Activated CD4-positive, alpha-beta T cell treated with anti-CD3 and anti-CD28 coated beads for 36 hours (primary cell): ENCODE results near the gene EHD2. TPM values are rescaled to one million over a fixed set of nuclear protein-coding genes. Genes with fewer than 3 reads are reported as not detected.
"Not testable (repeated sequence)": the region's sequence is repeated elsewhere in the genome, so short reads cannot be mapped to it uniquely, and the experiment has no call there.

ENCODE experiments used
- ATAC-seq: fragments of 200-7000 bp; cut with Tn5 transposase; one replicate; pipeline ENCODE4 v1.10.0; 2021; ENCODE audit warnings: mild to moderate bottlenecking, moderate library complexity
- CTCF ChIA-PET: fragments of 350-600 bp; sonication (Branson Sonifier 250); formaldehyde crosslinking; loops from one replicate; lab custom pipeline; 2021; ENCODE audit warnings: antibody characterized with exemption; lab: Charles Lee
- POLR2A ChIA-PET: fragments of 350-600 bp; sonication (Branson Sonifier 250); formaldehyde crosslinking; loops from one replicate; lab custom pipeline; 2021; ENCODE audit warnings: antibody characterized with exemption, inconsistent platforms; lab: Charles Lee
- DNase-seq: peaks from one replicate; pipeline ENCODE4 v3.0.0-alpha.2; 2020
- H3K27ac Mint-ChIP-seq: one replicate; pipeline ENCODE4 v1.8.0; 2021; ENCODE audit warnings: mixed read lengths
- H3K27me3 Mint-ChIP-seq: one replicate; pipeline ENCODE4 v1.8.0; 2021; ENCODE audit warnings: mixed read lengths
- H3K36me3 Mint-ChIP-seq: one replicate; pipeline ENCODE4 v1.8.0; 2021; ENCODE audit warnings: low read depth, mixed read lengths
- H3K4me1 Mint-ChIP-seq: one replicate; pipeline ENCODE4 v1.8.0; 2021; ENCODE audit warnings: mixed read lengths
- H3K4me3 Mint-ChIP-seq: one replicate; pipeline ENCODE4 v1.8.0; 2021; ENCODE audit warnings: mild to moderate bottlenecking, moderate library complexity, mixed read lengths
- H3K9me3 Mint-ChIP-seq: one replicate; pipeline ENCODE4 v1.8.0; 2021; ENCODE audit warnings: low read depth, mixed read lengths
- intact Hi-C, 2 experiments: fragments of 100-400 bp; cut with DNase I in 1 of 2; cut with micrococcal nuclease in 1 of 2; formaldehyde crosslinking; loops; one replicate each; pipeline versions ENCODE4 v1.14.2 to v1.15.1; 2022 to 2024; cut with DNase I, micrococcal nuclease
- total RNA-seq, 2 experiments: library from RNA; stranded (reverse); gene quantifications; one replicate each; pipeline ENCODE4 v1.2.3, GENCODE V29; 2021

Gene EHD2
- total RNA-seq, 2 experiments from 2014 or later = 1.6 to 2.5 TPM

DNA sequence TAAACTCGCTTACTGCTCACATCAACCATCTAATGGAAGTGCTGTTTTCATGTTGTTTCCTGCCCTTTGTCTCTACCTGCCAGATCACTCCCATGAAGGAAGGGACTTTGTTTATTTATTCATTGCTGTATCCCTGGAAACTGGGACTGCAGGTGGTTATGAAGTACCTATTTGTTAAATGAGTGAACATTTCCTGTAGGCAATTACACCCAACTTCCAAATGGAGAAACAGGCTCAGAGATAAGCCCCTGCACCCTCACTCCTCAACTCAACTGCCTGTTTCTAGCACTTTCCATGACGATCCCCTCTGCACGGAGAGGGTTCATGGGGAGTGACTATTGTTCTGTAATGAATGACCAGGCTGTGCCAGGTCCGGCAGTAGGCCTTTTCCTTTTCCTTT, 63.3 kb downstream of the EHD2 start:
- no peak for ATAC-seq
- Mint-ChIP-seq H3K9me3 (no peaks in the 10 kb centered on the region), H3K4me1 (peaks cover 18% of the 10 kb centered on the region), H3K36me3 (peaks cover 14% of the 10 kb centered on the region), H3K27ac (peak overlapping the region; percentile 0), H3K27me3 (no peaks in the 10 kb centered on the region), H3K4me3 (no peak overlapping the region)
- POLR2A ChIA-PET = no interaction called here
- CTCF ChIA-PET = interaction anchor here (0.6 to 3.4 kb wide), 5 partner anchors 10 to 479 kb away, joined by 3 to 18 read pairs (median 3); no protein-coding TSS in a partner anchor
- intact Hi-C loops = no loop called here
- DNase-seq = no peak

- not testable (repeated sequence) for H3K27ac Mint-ChIP-seq, H3K27me3 Mint-ChIP-seq, DNase-seq, H3K9me3 Mint-ChIP-seq, ATAC-seq
- ChIA-PET POLR2A (interaction anchor here (0.6 kb wide), 1 partner anchor 43 kb away, joined by 4 read pairs; no protein-coding TSS in a partner anchor), CTCF (interaction anchor here (0.6 to 3.4 kb wide), 5 partner anchors 11 to 340 kb away, joined by 3 to 18 read pairs (median 3); no protein-coding TSS in a partner anchor)
- Mint-ChIP-seq H3K36me3 (peaks cover 19% of the 10 kb centered on the region), H3K4me1 (peaks cover 20% of the 10 kb centered on the region), H3K4me3 (peak overlapping the region; percentile 95)
- intact Hi-C loops = loop anchor here in 1 of 2 experiments (1.0 kb wide), 3 partner anchors 32 to 503 kb away; partner anchors contain the start of genes INAFM1, NAPA and NOP53
Observed at GRCh38 chr19:47777245-47778048, 64.2 kb downstream of the EHD2 start.

- ChIA-PET CTCF (interaction anchor here (0.6 to 3.4 kb wide), 5 partner anchors 12 to 341 kb away, joined by 3 to 18 read pairs (median 3); no protein-coding TSS in a partner anchor), POLR2A (interaction anchor here (0.5 to 0.6 kb wide), 2 partner anchors 42 to 485 kb away, joined by 4 read pairs; no protein-coding TSS in a partner anchor)
- Mint-ChIP-seq H3K27ac (peak within 1 kb of the TSS; percentile 92), H3K9me3 (no peaks in the 10 kb centered on the region), H3K27me3 (no peaks in the 10 kb centered on the region), H3K4me3 (peak within 1 kb of the TSS; percentile 95), H3K4me1 (peaks cover 20% of the 10 kb centered on the region), H3K36me3 (peaks cover 21% of the 10 kb centered on the region)
- intact Hi-C loops = loop anchor here in 1 of 2 experiments (1.0 kb wide), 3 partner anchors 33 to 504 kb away; partner anchors contain the start of genes INAFM1, NAPA and NOP53
- DNase-seq (peak; percentile 87), ATAC-seq (peak; percentile 92)
Observed at GRCh38 chr19:47778049-47778953, 65.1 kb downstream of the EHD2 start, which contains the start of gene SELENOW. SELENOW (plus strand) TSS chr19:47778703; CDS start chr19:47778786, 83 bp downstream.

- peaks cover 25% of the 10 kb centered on the region for H3K36me3 Mint-ChIP-seq
- no peaks in the 10 kb centered on the region for H3K27me3 Mint-ChIP-seq
- DNase-seq = peak; percentile 34
- ChIA-PET CTCF (no interaction called here), POLR2A (interaction anchor here (0.5 to 0.9 kb wide), 3 partner anchors 22 to 486 kb away, joined by 3 to 4 read pairs (median 4); no protein-coding TSS in a partner anchor)
- no peaks in the 10 kb centered on the region for H3K9me3 Mint-ChIP-seq
- ATAC-seq = peak; percentile 14
- peak overlapping the region; percentile 95 for H3K4me3 Mint-ChIP-seq
- peak overlapping the region; percentile 92 for H3K27ac Mint-ChIP-seq
- H3K4me1 Mint-ChIP-seq = peaks cover 20% of the 10 kb centered on the region
- intact Hi-C loops = loop anchor here in 1 of 2 experiments (1.0 kb wide), 3 partner anchors 34 to 505 kb away; partner anchors contain the start of genes INAFM1, NAPA and NOP53
Observed at GRCh38 chr19:47778954-47779351, 65.7 kb downstream of the EHD2 start.

DNA sequence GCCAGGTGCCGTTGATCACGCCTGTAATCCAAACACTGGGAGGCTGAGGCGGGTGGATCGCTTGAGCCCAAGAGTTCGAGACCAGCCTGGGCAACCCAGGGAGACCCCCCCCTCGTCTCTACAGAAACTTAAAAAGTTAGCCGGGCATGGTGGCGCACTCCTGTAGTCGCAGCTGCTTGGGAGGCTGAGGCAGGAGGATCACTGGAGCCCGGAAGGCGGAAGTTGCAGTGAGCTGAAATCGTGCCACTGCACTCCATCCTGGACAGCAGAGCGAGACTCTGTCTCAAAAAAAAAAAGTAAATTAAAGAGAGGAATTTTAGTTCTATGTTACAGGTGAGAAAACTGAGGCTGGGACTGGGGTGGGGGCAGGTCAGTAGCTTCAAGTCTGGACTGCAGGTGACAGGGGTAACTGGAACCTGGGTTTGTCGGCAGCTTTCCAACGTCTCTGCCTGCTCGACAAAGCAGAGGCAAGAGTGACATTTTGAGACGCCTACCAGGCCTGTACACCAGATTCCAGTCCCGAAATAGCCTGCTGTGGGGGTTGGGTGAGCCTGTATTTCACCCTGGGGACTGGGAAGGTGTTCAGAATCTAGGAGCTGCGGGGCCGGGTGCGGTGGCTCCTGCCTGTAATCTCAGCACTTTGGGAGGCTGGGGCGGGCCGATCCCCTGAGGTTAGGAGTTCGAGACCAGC, 66.4 kb downstream of the EHD2 start:
- intact Hi-C loops = no loop called here
- ChIA-PET POLR2A (interaction anchor here (0.7 to 1.3 kb wide), 3 partner anchors 20 to 24 kb away, joined by 3 to 11 read pairs (median 4); no protein-coding TSS in a partner anchor), CTCF (interaction anchor here (0.5 kb wide), 1 partner anchor 13 kb away, joined by 3 read pairs; no protein-coding TSS in a partner anchor)
- no peaks in the 10 kb centered on the region for H3K9me3 Mint-ChIP-seq
- peak overlapping the region; percentile 95 for H3K4me3 Mint-ChIP-seq
- no peak for ATAC-seq
- H3K36me3 Mint-ChIP-seq = peaks cover 33% of the 10 kb centered on the region
- no peaks in the 10 kb centered on the region for H3K27me3 Mint-ChIP-seq
- peak; percentile 18 for DNase-seq
- H3K27ac Mint-ChIP-seq = peak overlapping the region; percentile 92
- H3K4me1 Mint-ChIP-seq = peaks cover 20% of the 10 kb centered on the region

DNA sequence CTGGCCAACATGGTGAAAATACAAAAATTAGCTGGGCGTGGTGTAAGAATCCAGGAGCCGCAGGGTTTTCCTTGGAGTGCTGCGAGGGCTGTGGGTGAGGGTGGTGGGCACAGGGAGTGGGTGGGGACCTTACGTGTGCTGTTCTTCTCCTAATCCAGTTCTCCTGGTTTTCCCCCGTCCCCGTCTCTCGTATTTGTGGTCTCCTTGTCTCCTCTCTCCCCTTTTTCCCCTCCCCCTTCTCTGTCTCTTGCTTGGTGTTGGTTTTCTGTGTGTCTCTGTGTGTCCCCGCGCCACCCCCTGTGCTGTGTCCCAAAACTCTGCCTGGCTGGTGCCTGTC, 67.0 kb downstream of the EHD2 start:
- POLR2A ChIA-PET = interaction anchor here (1.3 kb wide), 1 partner anchor 21 kb away, joined by 11 read pairs; no protein-coding TSS in a partner anchor
- Mint-ChIP-seq H3K4me3 (peak overlapping the region; percentile 95), H3K27ac (peak overlapping the region; percentile 67), H3K27me3 (no peaks in the 10 kb centered on the region), H3K36me3 (peaks cover 33% of the 10 kb centered on the region), H3K9me3 (no peaks in the 10 kb centered on the region), H3K4me1 (peaks cover 20% of the 10 kb centered on the region)
- intact Hi-C loops = no loop called here
- DNase-seq = no peak
- CTCF ChIA-PET = interaction anchor here (0.5 kb wide), 1 partner anchor 13 kb away, joined by 3 read pairs; no protein-coding TSS in a partner anchor
- no peak for ATAC-seq

GRCh38 chr19:47781590-47782262, 68.5 kb downstream of the EHD2 start:
- Mint-ChIP-seq H3K9me3 (no peaks in the 10 kb centered on the region), H3K27me3 (no peaks in the 10 kb centered on the region), H3K4me3 (no peak overlapping the region), H3K4me1 (peaks cover 20% of the 10 kb centered on the region), H3K36me3 (peaks cover 38% of the 10 kb centered on the region), H3K27ac (no peak overlapping the region)
- intact Hi-C loops = no loop called here
- DNase-seq (no peak), ATAC-seq (no peak)
- ChIA-PET POLR2A (no interaction called here), CTCF (interaction anchor here (0.8 to 1.5 kb wide), 3 partner anchors 9 to 87 kb away, joined by 3 read pairs; no protein-coding TSS in a partner anchor)

- ATAC-seq = no peak
- H3K9me3 Mint-ChIP-seq = no peaks in the 10 kb centered on the region
- no peak for DNase-seq
- no peak overlapping the region for H3K4me3 Mint-ChIP-seq
- no peaks in the 10 kb centered on the region for H3K27me3 Mint-ChIP-seq
- H3K27ac Mint-ChIP-seq = no peak overlapping the region
- ChIA-PET POLR2A (no interaction called here), CTCF (interaction anchor here (1.0 kb wide), 1 partner anchor 18 kb away, joined by 5 read pairs; no protein-coding TSS in a partner anchor)
- intact Hi-C loops = loop anchor here in 1 of 2 experiments (5.0 kb wide), 1 partner anchor 74 kb away; the partner anchor contains the start of gene EHD2
- H3K36me3 Mint-ChIP-seq = peaks cover 24% of the 10 kb centered on the region
- H3K4me1 Mint-ChIP-seq = peaks cover 2% of the 10 kb centered on the region
Observed at GRCh38 chr19:47786566-47786965, 73.3 kb downstream of the EHD2 start.

DNA sequence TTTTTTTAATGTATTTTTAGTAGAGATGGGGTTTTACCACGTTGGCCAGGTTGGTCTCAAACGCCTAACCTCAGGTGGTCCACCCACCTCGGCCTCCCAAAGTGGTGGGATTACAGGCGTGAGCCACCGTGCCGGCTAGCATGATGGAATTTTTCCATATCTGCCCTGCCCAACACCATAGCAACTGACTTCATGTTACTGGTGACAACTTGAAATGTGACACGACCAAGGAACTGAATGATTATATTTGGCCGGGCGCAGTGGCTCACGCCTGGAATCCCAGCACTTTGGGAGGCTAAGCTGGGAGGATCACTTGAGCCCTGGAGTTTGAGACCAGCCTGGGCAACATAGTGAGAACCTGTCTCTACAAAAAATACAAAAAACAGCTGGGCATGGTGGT, 74.1 kb downstream of the EHD2 start:
- H3K9me3 Mint-ChIP-seq, POLR2A ChIA-PET: not testable (repeated sequence)

More for the DNA sequence above, 74.1 kb downstream of the EHD2 start:
- intact Hi-C loops = loop anchor here in 1 of 2 experiments (5.0 kb wide), 1 partner anchor 75 kb away; the partner anchor contains the start of gene EHD2
- CTCF ChIA-PET = interaction anchor here (0.7 to 1.6 kb wide), 3 partner anchors 19 to 73 kb away, joined by 3 to 9 read pairs (median 5); no protein-coding TSS in a partner anchor
- ATAC-seq, H3K4me3 Mint-ChIP-seq, DNase-seq, H3K27me3 Mint-ChIP-seq, H3K4me1 Mint-ChIP-seq, H3K27ac Mint-ChIP-seq: not testable (repeated sequence)
- H3K36me3 Mint-ChIP-seq = peaks cover 19% of the 10 kb centered on the region
